SK-N-SH (cell line): ENCODE measurements around the gene RAPGEF2. TPM values are rescaled to one million over a fixed set of nuclear protein-coding genes. Genes with fewer than 3 reads are reported as not detected.

ENCODE experiments used
- CTCF ChIA-PET: fragments of 300-600, 350-600 bp; formaldehyde crosslinking; extraction: SDS; loops from one replicate; lab custom pipeline; 2021; lab: Yijun Ruan, JAX
- POLR2A ChIA-PET: fragments of 350-600 bp; sonication (Branson Sonifier 250); formaldehyde crosslinking; extraction: SDS; loops from one replicate; lab custom pipeline; 2020; ENCODE audit warnings: antibody characterized with exemption, inconsistent platforms; lab: Yijun Ruan, JAX
- DNase-seq: peaks from one replicate; pipeline ENCODE4 v3.0.0; 2012
- H2AFZ ChIP-seq: fragments of 200-600 bp; sonication (generic); 2 replicates; pipeline ENCODE4 v1.8.1; 2016; ENCODE audit warnings: antibody characterized with exemption, mild to moderate bottlenecking, low read depth
- H3F3A ChIP-seq: fragments of 200-600 bp; sonication (generic); replicated peaks from 2 replicates; pipeline ENCODE3; 2016; ENCODE audit warnings: antibody characterized with exemption, mild to moderate bottlenecking; ENCODE audit not compliant: insufficient read depth
- H3K27ac ChIP-seq, 2 experiments: fragments of 200-500 bp in 1 of 2; fragments of 200-600 bp in 1 of 2; sonication (Bioruptor generic) in 1 of 2; sonication (generic), shearing (Covaris generic) in 1 of 2; 2 replicates each; pipeline versions ENCODE4 v1.5.1 to v1.6.1; 2014 to 2016; ENCODE audit warnings: low read depth in 2 of 2, inconsistent platforms in 1 of 2, low read length in 1 of 2, mild to moderate bottlenecking in 1 of 2, mixed read lengths in 1 of 2
- H3K27me3 ChIP-seq: fragments of 200-600 bp; sonication (generic), shearing (Covaris generic); 2 replicates; pipeline ENCODE4 v1.6.1; 2016; ENCODE audit warnings: mixed run types; ENCODE audit not compliant: insufficient read depth
- H3K36me3 ChIP-seq, 2 experiments: fragments of 200-500 bp in 1 of 2; fragments of 200-600 bp in 1 of 2; sonication (Bioruptor generic) in 1 of 2; sonication (generic) in 1 of 2; replicated peaks in 1 of 2; 2 replicates each; pipeline versions ENCODE3 to v1.5.1; 2014 to 2016; ENCODE audit warnings: low read length in 1 of 2, mild to moderate bottlenecking in 1 of 2; ENCODE audit not compliant: insufficient read depth in 2 of 2, control insufficient read depth in 1 of 2
- H3K4me1 ChIP-seq, 2 experiments: fragments of 200-500 bp in 1 of 2; fragments of 200-600 bp in 1 of 2; sonication (Bioruptor generic) in 1 of 2; sonication (generic), shearing (Covaris generic) in 1 of 2; 2 replicates each; pipeline versions ENCODE4 v1.5.1 to v1.6.1; 2014 to 2016; ENCODE audit warnings: low read depth in 1 of 2, low read length in 1 of 2, mixed run types in 1 of 2; ENCODE audit not compliant: insufficient read depth in 2 of 2, control insufficient read depth in 1 of 2
- H3K4me2 ChIP-seq: fragments of 200-600 bp; sonication (generic), shearing (Covaris generic); 2 replicates; pipeline ENCODE4 v1.6.1; 2017; ENCODE audit warnings: mixed run types
- H3K4me3 ChIP-seq, 2 experiments: fragments of 200-500 bp in 1 of 2; fragments of 200-600 bp in 1 of 2; sonication (Bioruptor generic) in 1 of 2; sonication (generic), shearing (Covaris generic) in 1 of 2; 2 replicates each; pipeline versions ENCODE4 v1.5.1 to v1.8.1; 2014 to 2016; ENCODE audit warnings: low read depth in 2 of 2, inconsistent platforms in 1 of 2, low read length in 1 of 2, mild to moderate bottlenecking in 1 of 2, mixed read lengths in 1 of 2, moderate library complexity in 1 of 2
- H3K79me2 ChIP-seq: fragments of 200-600 bp; sonication (generic); 2 replicates; pipeline ENCODE4 v1.8.1; 2017; ENCODE audit warnings: mild to moderate bottlenecking; ENCODE audit not compliant: insufficient read depth
- H3K9ac ChIP-seq: fragments of 200-600 bp; sonication (generic); 2 replicates; pipeline ENCODE4 v1.6.1; 2017; ENCODE audit warnings: mixed run types
- H3K9me2 ChIP-seq: fragments of 200-600 bp; sonication (generic); 2 replicates; pipeline ENCODE4 v1.6.1; 2017; ENCODE audit warnings: mixed run types
- H3K9me3 ChIP-seq: fragments of 200-600 bp; sonication (generic); 2 replicates; pipeline ENCODE4 v1.6.1; 2017; ENCODE audit warnings: mixed run types, mild to moderate bottlenecking, moderate library complexity
- H4K20me1 ChIP-seq: fragments of 200-600 bp; sonication (generic); 2 replicates; pipeline ENCODE4 v1.6.1; 2017; ENCODE audit warnings: mild to moderate bottlenecking, mixed run types; ENCODE audit not compliant: insufficient read depth
- CHD2 ChIP-seq: fragments of 150-350 bp; IDR thresholded peaks from 2 replicates; pipeline ENCODE4 v1.6.1; 2018; ENCODE audit warnings: low read length; ENCODE audit not compliant: partially characterized antibody
- CTCF ChIP-seq: fragments of 200-600 bp; sonication (generic); IDR thresholded peaks from 2 replicates; pipeline ENCODE4 v1.6.1; 2017; ENCODE audit warnings: antibody characterized with exemption, mild to moderate bottlenecking, moderate library complexity
- EP300 ChIP-seq, 2 experiments: IDR thresholded peaks; 2 replicates each; pipeline versions ENCODE4 v1.4.0 to v1.6.1; 2012; ENCODE audit warnings: borderline replicate concordance in 1 of 2, low read depth in 1 of 2, low read length in 1 of 2
- EZH2phosphoT487 ChIP-seq: fragments of 200-600 bp; sonication (generic); IDR thresholded peaks from 2 replicates; pipeline ENCODE4 v1.6.1; 2017; ENCODE audit warnings: low read depth, mixed run types, mild to moderate bottlenecking, antibody characterized with exemption, moderate library complexity, borderline replicate concordance
- IRF3 ChIP-seq: fragments of 150-350 bp; IDR thresholded peaks from 2 replicates; pipeline ENCODE4 v1.6.1; 2016; ENCODE audit warnings: mild to moderate bottlenecking, low read depth, low read length
- JUND ChIP-seq: IDR thresholded peaks from 2 replicates; pipeline ENCODE4 v1.4.0; 2012
- MXI1 ChIP-seq: IDR thresholded peaks from 2 replicates; pipeline ENCODE4 v1.6.1; 2012; ENCODE audit warnings: mild to moderate bottlenecking, low read depth, low read length, improper control_type of control experiment
- NFIC ChIP-seq: IDR thresholded peaks from 2 replicates; pipeline ENCODE4 v1.4.0; 2012; ENCODE audit warnings: borderline replicate concordance
- PBX3 ChIP-seq: IDR thresholded peaks from 2 replicates; pipeline ENCODE4; 2012
- RCOR1 ChIP-seq: fragments of 150-350 bp; IDR thresholded peaks from 2 replicates; pipeline ENCODE4 v1.6.1; 2017; ENCODE audit warnings: antibody characterized with exemption, low read length
- RFX5 ChIP-seq: IDR thresholded peaks from 2 replicates; pipeline ENCODE4 v1.6.1; 2012; ENCODE audit warnings: mild to moderate bottlenecking, improper control_type of control experiment, low read length
- RXRA ChIP-seq: IDR thresholded peaks from 2 replicates; pipeline ENCODE4 v1.4.0; 2012; ENCODE audit warnings: low read depth, mild to moderate bottlenecking, borderline replicate concordance
- SMC3 ChIP-seq: IDR thresholded peaks from 2 replicates; pipeline ENCODE4 v1.6.1; 2012; ENCODE audit warnings: low read depth, low read length, improper control_type of control experiment
- TCF12 ChIP-seq: IDR thresholded peaks from 2 replicates; pipeline ENCODE4 v1.4.0; 2012
- TEAD4 ChIP-seq: IDR thresholded peaks from 2 replicates; pipeline ENCODE4 v1.4.0; 2012; ENCODE audit warnings: mild to moderate bottlenecking, borderline replicate concordance; ENCODE audit not compliant: insufficient read depth
- ZBTB33 ChIP-seq: IDR thresholded peaks from 2 replicates; pipeline ENCODE4 v1.4.0; 2012; ENCODE audit warnings: low read depth, borderline replicate concordance
- whole genome bisulfite sequencing: methylation state at CpG from one replicate; pipeline ENCODE4 v1.1.6; 2017; ENCODE audit warnings: low lambda C conversion rate; 5-methylcytosine and 5-hydroxymethylcytosine counted together
- polyA plus RNA-seq, 3 experiments: library from polyadenylated mRNA; depleted of rRNA; stranded (reverse); fragments of >200 nt; gene quantifications; 2 replicates each; pipeline ENCODE4 v1.2.3, GENCODE V29; 2012

Gene RAPGEF2
- polyA plus RNA-seq, 1 of the 3 experiments (the other 2 are of a cell fraction) = 19.2 TPM

- Histone ChIP-seq H3K27ac (no peak overlapping the region), H3K9ac (no peak overlapping the region)
Observed at GRCh38 chr4:159382856-159383561, 280.1 kb downstream of the RAPGEF2 start.

GRCh38 chr4:159383562-159383931 is 280.7 kb downstream of the RAPGEF2 start:
- no peak for TF ChIP-seq SMC3
- no peak for TF ChIP-seq NFIC
- TF ChIP-seq JUND = no peak
- no peak for TF ChIP-seq CHD2
- no peak for TF ChIP-seq RXRA
- no peak for TF ChIP-seq ZBTB33
- TF ChIP-seq EZH2phosphoT487 = no peak
- no peak for TF ChIP-seq CTCF
- TF ChIP-seq RFX5 = no peak
- TF ChIP-seq TEAD4 = no peak
- TF ChIP-seq MXI1 = no peak
- H3K4me2 ChIP-seq = no peak overlapping the region
- H3K36me3 ChIP-seq = peaks cover 0 to 4% of the 10 kb centered on the region in 2 experiments
- no peak overlapping the region for H3K27ac ChIP-seq
- peaks cover 7% of the 10 kb centered on the region for H3F3A ChIP-seq
- H3K9me2 ChIP-seq = no peaks in the 10 kb centered on the region
- WGBS = 84% methylated on average over 3 of the region's 3 CpGs
- H3K79me2 ChIP-seq = no peaks in the 10 kb centered on the region
- no peak overlapping the region for H3K9ac ChIP-seq
- no peaks in the 10 kb centered on the region for H3K27me3 ChIP-seq
- POLR2A ChIA-PET = no interaction called here
- peaks cover 10% of the 10 kb centered on the region for H3K9me3 ChIP-seq
- CTCF ChIA-PET = interaction anchor here (0.7 to 1.1 kb wide), 2 partner anchors 527 to 1510 kb away, joined by 3 read pairs; no protein-coding TSS in a partner anchor
- no peak overlapping the region for H2AFZ ChIP-seq
- peaks cover 0 to 13% of the 10 kb centered on the region in 2 experiments; a peak in 1 of 4 replicates for H3K4me1 ChIP-seq
- no peak for DNase-seq
- H4K20me1 ChIP-seq = no peaks in the 10 kb centered on the region
- H3K4me3 ChIP-seq = no peak overlapping the region

More at GRCh38 chr4:159382856-159383561, 280.1 kb downstream of the RAPGEF2 start:
- Histone ChIP-seq H3K9me3 (peaks cover 10% of the 10 kb centered on the region), H3K9me2 (no peaks in the 10 kb centered on the region), H3F3A (peaks cover 7% of the 10 kb centered on the region), H4K20me1 (no peaks in the 10 kb centered on the region), H3K27me3 (no peaks in the 10 kb centered on the region), H3K4me3 (no peak overlapping the region), H3K79me2 (no peaks in the 10 kb centered on the region), H3K4me1 (peaks cover 0 to 13% of the 10 kb centered on the region in 2 experiments; a peak in 1 of 4 replicates), H2AFZ (no peak overlapping the region), H3K36me3 (peaks cover 0 to 4% of the 10 kb centered on the region in 2 experiments), H3K4me2 (no peak overlapping the region)
- CTCF ChIA-PET = interaction anchor here (0.7 kb wide), 1 partner anchor 1510 kb away, joined by 3 read pairs; no protein-coding TSS in a partner anchor
- 92% methylated on average over 8 of the region's 8 CpGs for WGBS
- TF ChIP-seq EP300 (IDR thresholded peaks at IDR 0.05; ENCODE audit: borderline replicate concordance in 1 of 2, low read depth in 1 of 2, low read length in 1 of 2) (no peak), PBX3 (no peak), IRF3 (no peak), RCOR1 (no peak), RXRA (no peak), TCF12 (no peak)
- no peak for DNase-seq
- POLR2A ChIA-PET = no interaction called here
